Upper lobe of left lung (tissue), 4 donors: ENCODE data around the gene ZNF473.

Source experiments
- EP300 ChIP-seq, 4 donors: sonication (generic); formaldehyde crosslinking; IDR thresholded peaks; one replicate each; pipeline ENCODE4 v1.5.1; 2017; ENCODE audit warnings: antibody characterized with exemption in 4 of 4, control low read depth in 2 of 4
- TF ChIP-seq, protein P1 (sequence below), 6 experiments: fragments of 450-650 bp in 4 of 6; fragments of 200-600 bp in 2 of 6; sonication (generic) in 2 of 6; IDR thresholded peaks; one replicate each; pipeline ENCODE4 v1.5.1; 2016 to 2019; ENCODE audit warnings: antibody characterized with exemption in 6 of 6

DNA sequence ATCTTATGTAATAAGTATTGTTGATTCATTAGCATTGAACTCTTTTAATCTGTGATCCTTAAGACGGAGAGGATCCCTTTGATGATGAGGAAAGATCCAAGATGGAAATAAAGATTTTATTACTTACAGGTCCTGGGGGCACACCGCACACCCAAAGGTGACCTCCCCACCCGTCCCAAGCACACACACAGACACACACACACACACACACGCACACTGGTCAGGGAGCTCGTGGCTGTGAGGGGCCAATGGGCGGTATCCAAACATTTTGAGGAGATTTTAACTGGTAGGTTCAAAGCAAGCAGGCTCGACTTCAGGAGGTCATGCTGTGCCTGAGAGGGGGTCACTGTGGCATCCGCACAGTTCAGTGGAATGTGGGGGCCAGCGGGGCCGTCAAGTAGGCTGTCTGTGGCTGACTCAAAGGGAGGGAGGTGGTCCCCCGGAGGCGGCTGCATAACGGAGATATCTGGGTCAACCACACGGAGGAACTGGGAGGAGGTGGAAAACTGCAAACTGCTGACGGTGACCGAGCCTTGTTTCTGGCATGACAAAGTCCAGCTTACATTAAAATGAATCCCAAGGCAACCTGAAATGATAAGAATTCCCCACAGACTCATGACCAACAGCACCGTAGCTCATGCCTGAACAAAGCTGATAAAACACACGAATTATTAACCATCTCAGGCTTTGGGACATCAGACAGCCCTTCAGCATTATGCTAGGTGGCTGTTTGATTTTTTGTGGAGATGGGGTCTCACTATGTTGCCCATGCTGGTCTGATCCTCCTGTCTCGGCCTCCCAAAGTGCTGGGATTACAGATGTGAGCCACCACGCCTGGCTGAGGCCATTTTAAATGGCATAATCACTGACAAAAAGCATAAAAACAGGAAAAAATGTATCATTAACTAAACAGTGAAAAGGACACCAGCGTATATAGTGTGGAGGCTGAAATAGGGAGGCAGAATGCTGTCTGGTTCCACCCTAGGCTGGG, 43.9 kb upstream of the ZNF473 start:
- no peak for TF ChIP-seq EP300 (IDR thresholded peaks at IDR 0.05)
- TF ChIP-seq, protein P1, sequence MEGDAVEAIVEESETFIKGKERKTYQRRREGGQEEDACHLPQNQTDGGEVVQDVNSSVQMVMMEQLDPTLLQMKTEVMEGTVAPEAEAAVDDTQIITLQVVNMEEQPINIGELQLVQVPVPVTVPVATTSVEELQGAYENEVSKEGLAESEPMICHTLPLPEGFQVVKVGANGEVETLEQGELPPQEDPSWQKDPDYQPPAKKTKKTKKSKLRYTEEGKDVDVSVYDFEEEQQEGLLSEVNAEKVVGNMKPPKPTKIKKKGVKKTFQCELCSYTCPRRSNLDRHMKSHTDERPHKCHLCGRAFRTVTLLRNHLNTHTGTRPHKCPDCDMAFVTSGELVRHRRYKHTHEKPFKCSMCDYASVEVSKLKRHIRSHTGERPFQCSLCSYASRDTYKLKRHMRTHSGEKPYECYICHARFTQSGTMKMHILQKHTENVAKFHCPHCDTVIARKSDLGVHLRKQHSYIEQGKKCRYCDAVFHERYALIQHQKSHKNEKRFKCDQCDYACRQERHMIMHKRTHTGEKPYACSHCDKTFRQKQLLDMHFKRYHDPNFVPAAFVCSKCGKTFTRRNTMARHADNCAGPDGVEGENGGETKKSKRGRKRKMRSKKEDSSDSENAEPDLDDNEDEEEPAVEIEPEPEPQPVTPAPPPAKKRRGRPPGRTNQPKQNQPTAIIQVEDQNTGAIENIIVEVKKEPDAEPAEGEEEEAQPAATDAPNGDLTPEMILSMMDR (IDR thresholded peaks at IDR 0.05) = no peak
